Measurements from ENCODE around the gene RTEL1. TPM values are rescaled to one million over a fixed set of nuclear protein-coding genes. Genes with fewer than 3 reads are reported as not detected.
A peak's percentile ranks its signal among the peaks of the same experiment; 100 is the strongest.

Gene RTEL1
- total and polyA plus RNA-seq, 9 of the 15 experiments (the other 6 are each of a cell fraction or from before 2014, with no cell fraction given), result 0.36 to 61.0 (median 17.9) TPM

DNA sequence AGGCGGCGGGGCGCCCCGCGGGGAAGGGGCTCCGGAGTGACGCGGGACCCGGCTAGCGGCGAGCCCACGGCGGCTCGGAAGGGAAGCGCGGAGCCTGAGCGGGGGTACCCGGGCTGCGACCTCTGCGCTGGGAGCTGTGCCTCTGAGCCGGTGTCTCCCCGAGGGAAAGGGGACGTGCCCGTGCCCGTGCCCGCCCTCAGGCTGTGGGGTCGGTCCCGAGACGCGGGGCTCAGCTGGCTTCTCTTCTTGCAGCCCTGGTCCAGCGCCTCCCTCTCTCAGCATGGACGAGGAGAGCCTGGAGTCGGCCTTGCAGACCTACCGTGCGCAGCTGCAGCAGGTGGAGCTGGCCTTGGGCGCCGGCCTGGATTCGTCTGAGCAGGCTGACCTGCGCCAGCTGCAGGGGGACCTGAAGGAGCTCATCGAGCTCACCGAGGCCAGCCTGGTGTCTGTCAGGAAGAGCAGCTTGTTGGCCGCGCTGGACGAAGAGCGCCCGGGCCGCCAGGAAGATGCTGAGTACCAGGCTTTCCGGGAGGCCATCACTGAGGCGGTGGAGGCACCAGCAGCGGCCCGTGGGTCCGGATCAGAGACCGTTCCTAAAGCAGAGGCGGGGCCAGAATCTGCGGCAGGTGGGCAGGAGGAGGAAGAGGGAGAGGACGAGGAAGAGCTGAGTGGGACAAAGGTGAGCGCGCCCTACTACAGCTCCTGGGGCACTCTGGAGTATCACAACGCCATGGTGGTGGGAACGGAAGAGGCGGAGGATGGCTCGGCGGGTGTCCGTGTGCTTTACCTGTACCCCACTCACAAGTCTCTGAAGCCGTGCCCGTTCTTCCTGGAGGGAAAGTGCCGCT, 50.4 kb downstream of the RTEL1 start (continued):
- TF ChIP-seq, protein P1, sequence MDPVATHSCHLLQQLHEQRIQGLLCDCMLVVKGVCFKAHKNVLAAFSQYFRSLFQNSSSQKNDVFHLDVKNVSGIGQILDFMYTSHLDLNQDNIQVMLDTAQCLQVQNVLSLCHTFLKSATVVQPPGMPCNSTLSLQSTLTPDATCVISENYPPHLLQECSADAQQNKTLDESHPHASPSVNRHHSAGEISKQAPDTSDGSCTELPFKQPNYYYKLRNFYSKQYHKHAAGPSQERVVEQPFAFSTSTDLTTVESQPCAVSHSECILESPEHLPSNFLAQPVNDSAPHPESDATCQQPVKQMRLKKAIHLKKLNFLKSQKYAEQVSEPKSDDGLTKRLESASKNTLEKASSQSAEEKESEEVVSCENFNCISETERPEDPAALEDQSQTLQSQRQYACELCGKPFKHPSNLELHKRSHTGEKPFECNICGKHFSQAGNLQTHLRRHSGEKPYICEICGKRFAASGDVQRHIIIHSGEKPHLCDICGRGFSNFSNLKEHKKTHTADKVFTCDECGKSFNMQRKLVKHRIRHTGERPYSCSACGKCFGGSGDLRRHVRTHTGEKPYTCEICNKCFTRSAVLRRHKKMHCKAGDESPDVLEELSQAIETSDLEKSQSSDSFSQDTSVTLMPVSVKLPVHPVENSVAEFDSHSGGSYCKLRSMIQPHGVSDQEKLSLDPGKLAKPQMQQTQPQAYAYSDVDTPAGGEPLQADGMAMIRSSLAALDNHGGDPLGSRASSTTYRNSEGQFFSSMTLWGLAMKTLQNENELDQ (CRISPR knock-in tag; IDR thresholded peaks at IDR 0.05; ENCODE audit: borderline replicate concordance), result no peak
- TF ChIP-seq FOXA1 (IDR thresholded peaks at IDR 0.05; ENCODE audit: borderline replicate concordance), result no peak
- no peak for TF ChIP-seq ZNF133 (CRISPR knock-in tag; IDR thresholded peaks at IDR 0.05)
- no peak for TF ChIP-seq MTA1 (IDR thresholded peaks at IDR 0.05; ENCODE audit: borderline replicate concordance)
- TF ChIP-seq NR2C2 (CRISPR knock-in tag; IDR thresholded peaks at IDR 0.05), result 0 out of 2 replicates have a peak, but pooled peaks have one; percentile 24
- no peak for TF ChIP-seq NR2C2 (tag; IDR thresholded peaks at IDR 0.05)
- TF ChIP-seq, protein P2, sequence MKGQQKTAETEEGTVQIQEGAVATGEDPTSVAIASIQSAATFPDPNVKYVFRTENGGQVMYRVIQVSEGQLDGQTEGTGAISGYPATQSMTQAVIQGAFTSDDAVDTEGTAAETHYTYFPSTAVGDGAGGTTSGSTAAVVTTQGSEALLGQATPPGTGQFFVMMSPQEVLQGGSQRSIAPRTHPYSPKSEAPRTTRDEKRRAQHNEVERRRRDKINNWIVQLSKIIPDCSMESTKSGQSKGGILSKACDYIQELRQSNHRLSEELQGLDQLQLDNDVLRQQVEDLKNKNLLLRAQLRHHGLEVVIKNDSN (CRISPR knock-in tag; IDR thresholded peaks at IDR 0.05), result peak; percentile 7; the same call in 1 of the 2 replicates
- no peak for TF ChIP-seq U2AF2 (optimal IDR thresholded peaks at IDR 0.05; ENCODE audit: low read depth, low read length)
- no peak for TF ChIP-seq SETDB1 (IDR thresholded peaks at IDR 0.05; ENCODE audit: low read length)
- TF ChIP-seq GATAD2B (IDR thresholded peaks at IDR 0.05; ENCODE audit: borderline replicate concordance), result no peak
- TF ChIP-seq, protein P3, sequence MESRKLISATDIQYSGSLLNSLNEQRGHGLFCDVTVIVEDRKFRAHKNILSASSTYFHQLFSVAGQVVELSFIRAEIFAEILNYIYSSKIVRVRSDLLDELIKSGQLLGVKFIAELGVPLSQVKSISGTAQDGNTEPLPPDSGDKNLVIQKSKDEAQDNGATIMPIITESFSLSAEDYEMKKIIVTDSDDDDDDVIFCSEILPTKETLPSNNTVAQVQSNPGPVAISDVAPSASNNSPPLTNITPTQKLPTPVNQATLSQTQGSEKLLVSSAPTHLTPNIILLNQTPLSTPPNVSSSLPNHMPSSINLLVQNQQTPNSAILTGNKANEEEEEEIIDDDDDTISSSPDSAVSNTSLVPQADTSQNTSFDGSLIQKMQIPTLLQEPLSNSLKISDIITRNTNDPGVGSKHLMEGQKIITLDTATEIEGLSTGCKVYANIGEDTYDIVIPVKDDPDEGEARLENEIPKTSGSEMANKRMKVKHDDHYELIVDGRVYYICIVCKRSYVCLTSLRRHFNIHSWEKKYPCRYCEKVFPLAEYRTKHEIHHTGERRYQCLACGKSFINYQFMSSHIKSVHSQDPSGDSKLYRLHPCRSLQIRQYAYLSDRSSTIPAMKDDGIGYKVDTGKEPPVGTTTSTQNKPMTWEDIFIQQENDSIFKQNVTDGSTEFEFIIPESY (CRISPR knock-in tag; IDR thresholded peaks at IDR 0.05), result peak; percentile 30; the same call in 1 of the 2 replicates
- TF ChIP-seq TEAD4 (IDR thresholded peaks at IDR 0.05; ENCODE audit: low read length), result no peak
- TF ChIP-seq TEAD4 (CRISPR knock-in tag; IDR thresholded peaks at IDR 0.05; ENCODE audit: borderline replicate concordance), result 0 out of 2 replicates have a peak, but pooled peaks have one; percentile 28
- TF ChIP-seq, protein P4, sequence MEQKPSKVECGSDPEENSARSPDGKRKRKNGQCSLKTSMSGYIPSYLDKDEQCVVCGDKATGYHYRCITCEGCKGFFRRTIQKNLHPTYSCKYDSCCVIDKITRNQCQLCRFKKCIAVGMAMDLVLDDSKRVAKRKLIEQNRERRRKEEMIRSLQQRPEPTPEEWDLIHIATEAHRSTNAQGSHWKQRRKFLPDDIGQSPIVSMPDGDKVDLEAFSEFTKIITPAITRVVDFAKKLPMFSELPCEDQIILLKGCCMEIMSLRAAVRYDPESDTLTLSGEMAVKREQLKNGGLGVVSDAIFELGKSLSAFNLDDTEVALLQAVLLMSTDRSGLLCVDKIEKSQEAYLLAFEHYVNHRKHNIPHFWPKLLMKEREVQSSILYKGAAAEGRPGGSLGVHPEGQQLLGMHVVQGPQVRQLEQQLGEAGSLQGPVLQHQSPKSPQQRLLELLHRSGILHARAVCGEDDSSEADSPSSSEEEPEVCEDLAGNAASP (IDR thresholded peaks at IDR 0.05), result no peak
- no peak for TF ChIP-seq SNRNP70 (optimal IDR thresholded peaks at IDR 0.05; ENCODE audit: low read depth, low read length)
- no peak for TF ChIP-seq ZFP36 (IDR thresholded peaks at IDR 0.05; ENCODE audit: low read depth, low read length, partially characterized antibody)
- TF ChIP-seq ZNF668 (CRISPR knock-in tag; IDR thresholded peaks at IDR 0.05), result no peak
- TF ChIP-seq XRCC5 (IDR thresholded peaks at IDR 0.05; ENCODE audit: low read depth, low read length), result no peak
- TF ChIP-seq ZNF766 (CRISPR knock-in tag; conservative IDR thresholded peaks at IDR 0.05), result no peak
- TF ChIP-seq SMARCA5 (IDR thresholded peaks at IDR 0.05), result no peak
